GM20000 (cell line): ENCODE results near the gene ZNF804B.

ENCODE experiments used
- DNase-seq: peaks from one replicate; pipeline ENCODE4 v3.0.0; 2012; ENCODE audit warnings: low spot score
- TF ChIP-seq, protein P1 (sequence below): IDR thresholded peaks from 2 replicates; pipeline ENCODE4 v1.5.1; 2012; ENCODE audit warnings: mild to moderate bottlenecking, control low read depth; ENCODE audit errors: extremely low read depth, missing control alignments

The ZNF804B gene

GRCh38 chr7:89012016-89012415 lies 252.5 kb downstream of the ZNF804B start:
- TF ChIP-seq, protein P1, sequence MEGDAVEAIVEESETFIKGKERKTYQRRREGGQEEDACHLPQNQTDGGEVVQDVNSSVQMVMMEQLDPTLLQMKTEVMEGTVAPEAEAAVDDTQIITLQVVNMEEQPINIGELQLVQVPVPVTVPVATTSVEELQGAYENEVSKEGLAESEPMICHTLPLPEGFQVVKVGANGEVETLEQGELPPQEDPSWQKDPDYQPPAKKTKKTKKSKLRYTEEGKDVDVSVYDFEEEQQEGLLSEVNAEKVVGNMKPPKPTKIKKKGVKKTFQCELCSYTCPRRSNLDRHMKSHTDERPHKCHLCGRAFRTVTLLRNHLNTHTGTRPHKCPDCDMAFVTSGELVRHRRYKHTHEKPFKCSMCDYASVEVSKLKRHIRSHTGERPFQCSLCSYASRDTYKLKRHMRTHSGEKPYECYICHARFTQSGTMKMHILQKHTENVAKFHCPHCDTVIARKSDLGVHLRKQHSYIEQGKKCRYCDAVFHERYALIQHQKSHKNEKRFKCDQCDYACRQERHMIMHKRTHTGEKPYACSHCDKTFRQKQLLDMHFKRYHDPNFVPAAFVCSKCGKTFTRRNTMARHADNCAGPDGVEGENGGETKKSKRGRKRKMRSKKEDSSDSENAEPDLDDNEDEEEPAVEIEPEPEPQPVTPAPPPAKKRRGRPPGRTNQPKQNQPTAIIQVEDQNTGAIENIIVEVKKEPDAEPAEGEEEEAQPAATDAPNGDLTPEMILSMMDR: no peak
- no peak for DNase-seq

DNA sequence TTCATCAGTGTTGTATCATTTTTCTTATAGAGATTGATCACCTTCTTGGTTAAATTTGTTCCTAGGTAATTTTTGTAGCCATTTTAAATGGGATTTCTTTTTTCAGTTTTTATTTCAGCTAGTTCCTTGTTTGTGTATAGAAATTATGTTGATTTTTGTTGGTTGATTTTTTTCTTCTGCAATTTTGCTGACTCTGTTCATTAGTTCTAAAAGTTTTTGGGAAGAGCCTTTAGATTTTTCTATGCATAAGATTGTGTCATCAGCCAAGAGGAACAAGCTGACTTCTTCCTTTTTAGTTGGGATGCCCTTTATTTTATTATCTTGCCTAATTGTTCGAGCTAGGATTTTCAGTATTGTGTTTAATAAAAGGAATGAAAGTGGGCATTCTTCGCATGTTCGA lies 258.2 kb downstream of the ZNF804B start:
- TF ChIP-seq, protein P1: no peak
- no peak for DNase-seq

DNA sequence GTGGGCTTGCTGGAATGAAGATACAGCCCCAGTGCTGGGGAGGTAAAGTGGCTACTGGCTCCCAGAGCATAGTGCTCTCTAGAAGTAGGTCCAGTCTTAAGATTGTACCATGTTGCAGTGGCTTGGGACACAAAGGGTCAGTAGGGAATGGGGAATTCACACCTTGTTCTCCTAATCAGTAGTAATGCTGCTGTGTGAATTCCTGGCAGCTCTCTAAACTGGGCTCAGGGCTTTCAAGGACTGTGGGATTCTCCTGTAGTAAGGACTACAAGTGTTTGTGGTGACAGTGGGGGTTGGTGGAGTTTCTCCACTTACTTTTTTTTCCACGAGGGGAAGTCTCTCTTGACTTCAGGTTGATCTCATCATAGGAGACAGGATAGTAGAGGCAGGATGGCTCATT lies 262.2 kb downstream of the ZNF804B start:
- no peak for DNase-seq
- TF ChIP-seq, protein P1: no peak

- DNase-seq: no peak
- TF ChIP-seq, protein P1: no peak
Observed at GRCh38 chr7:89023206-89023605, 263.7 kb downstream of the ZNF804B start.

DNA sequence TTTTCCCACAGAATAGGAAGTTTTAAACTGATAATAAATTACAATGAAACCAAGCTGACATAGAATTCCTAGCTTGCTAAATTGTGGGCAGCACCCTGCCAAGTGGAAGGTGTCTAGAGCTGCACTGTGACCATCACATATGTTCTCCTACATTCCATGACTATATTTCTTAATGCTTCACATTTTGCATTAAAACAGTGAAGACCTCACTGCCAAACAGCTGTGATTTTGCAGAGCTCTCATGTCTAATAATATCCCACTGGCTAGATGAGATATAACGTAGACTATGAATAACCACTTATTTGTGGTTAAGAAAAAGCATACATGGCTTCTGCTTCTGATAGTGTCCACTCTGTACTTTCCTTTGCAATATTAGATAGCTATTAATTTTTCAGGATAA lies 264.4 kb downstream of the ZNF804B start:
- DNase-seq: no peak
- TF ChIP-seq, protein P1: no peak

DNA sequence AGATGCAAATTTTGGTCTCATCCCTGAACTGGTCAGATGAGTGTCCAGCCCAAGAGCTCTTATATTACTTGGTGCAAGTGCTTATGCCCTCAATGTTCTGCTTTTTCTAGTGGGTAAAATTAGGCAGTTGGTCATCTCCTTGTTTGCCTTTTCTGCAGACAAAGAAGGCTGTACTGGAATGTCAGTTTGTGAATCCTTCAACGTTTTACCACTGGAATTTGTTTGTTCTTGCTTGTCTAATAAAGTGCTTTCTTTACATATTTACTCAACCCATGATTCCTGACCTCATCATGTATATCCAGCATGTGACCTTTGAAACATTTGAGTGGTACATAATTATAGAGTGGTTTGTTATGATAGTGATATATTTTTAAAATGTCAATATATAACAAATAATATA lies 268.3 kb downstream of the ZNF804B start:
- TF ChIP-seq, protein P1: no peak
- no peak for DNase-seq

GRCh38 chr7:89028319-89028718 lies 268.8 kb downstream of the ZNF804B start:
- TF ChIP-seq, protein P1: no peak
- no peak for DNase-seq
